Camera-type eye (tissue), 1 donor: ENCODE results near the gene GPR150. TPM values are rescaled to one million over a fixed set of nuclear protein-coding genes. Genes with fewer than 3 reads are reported as not detected.

Experiments
- total RNA-seq: library from RNA; depleted of rRNA; stranded (reverse); fragments of >200 nt; gene quantifications from one replicate; pipeline ENCODE4 v1.2.3, GENCODE V29; 2014

The GPR150 gene
- not detected for total RNA-seq

GRCh38 chr5:95620030-95620869 is at the start of gene GPR150:
Gene GPR150, plus strand, starts transcription at chr5:95620087. Its CDS starts 189 bp downstream, at chr5:95620276.

GRCh38 chr5:95646569-95647431 is 26.9 kb downstream of the GPR150 start, which contains the start of gene RFESD:
Gene RFESD, plus strand, starts transcription at chr5:95646777. Its CDS starts 5,495 bp downstream, at chr5:95652272.

Other genes starting within 250 kb of the GPR150 start
- not detected for gene FAM81B, start 228.7 kb upstream of the GPR150 start, total RNA-seq
- 199 TPM for gene SKIC3, start 65.1 kb upstream of the GPR150 start, total RNA-seq
- gene ARSK, start 65.0 kb upstream of the GPR150 start, total RNA-seq: 14.5 TPM
- gene RFESD, start 26.7 kb downstream of the GPR150 start, total RNA-seq: 4.8 TPM
- gene SPATA9, start 62.9 kb downstream of the GPR150 start, total RNA-seq: not detected
- gene RHOBTB3, start 111.2 kb downstream of the GPR150 start, total RNA-seq: 176 TPM
- 6.7 TPM for gene GLRX, start 202.6 kb downstream of the GPR150 start, total RNA-seq